NT2/D1 (cell line): ENCODE measurements around the gene CFC1.
"Not testable (repeated sequence)": the region's sequence is repeated elsewhere in the genome, so short reads cannot be mapped to it uniquely, and the experiment has no call there.

ENCODE experiments used
- SUZ12 ChIP-seq: IDR thresholded peaks from 2 replicates; pipeline ENCODE4 v1.6.1; 2011; ENCODE audit not compliant: insufficient read length, insufficient read depth; ENCODE audit errors: extremely low read depth
- YY1 ChIP-seq: IDR thresholded peaks from 2 replicates; pipeline ENCODE4 v1.6.1; 2011; ENCODE audit not compliant: insufficient read length, insufficient read depth
- ZNF274 ChIP-seq: IDR thresholded peaks from 2 replicates; pipeline ENCODE4 v1.6.1; 2011; ENCODE audit warnings: mild to moderate bottlenecking, low read depth, low read length

DNA sequence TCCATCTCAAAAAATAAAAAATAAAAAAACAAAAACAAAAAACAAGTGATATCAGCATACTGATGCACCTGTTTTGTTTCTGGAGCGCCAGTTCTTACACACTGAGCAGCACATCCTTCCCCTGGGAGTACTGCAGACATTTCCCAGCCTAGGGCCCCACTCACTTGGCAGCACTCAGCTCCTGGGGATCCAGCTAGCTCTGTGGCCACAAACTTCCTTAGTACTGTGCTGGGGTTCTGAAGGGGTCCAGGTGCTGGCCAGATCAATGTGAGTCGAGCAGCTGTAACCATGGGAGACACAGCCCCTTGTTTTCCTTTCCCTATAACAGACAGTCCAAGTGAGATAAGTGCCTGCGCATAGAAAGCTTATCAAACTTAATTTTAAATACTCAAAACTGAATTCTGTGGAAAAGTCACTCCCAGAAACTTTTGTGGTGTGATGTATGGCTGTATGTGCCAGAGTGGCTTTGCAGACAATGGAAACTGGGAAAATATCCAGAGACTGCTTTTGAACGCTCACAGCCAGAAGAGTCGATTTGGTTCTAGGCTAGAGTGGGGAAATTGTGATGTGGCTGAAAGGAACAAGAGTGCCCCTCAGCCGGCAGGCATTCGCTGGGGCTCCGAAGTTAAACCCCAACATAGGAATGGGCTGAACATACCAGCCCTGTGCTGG, 9.1 kb downstream of the CFC1 start:
- not testable (repeated sequence) for TF ChIP-seq YY1, ZNF274, SUZ12
